Measurements from ENCODE around the gene PPP4C.

DNA sequence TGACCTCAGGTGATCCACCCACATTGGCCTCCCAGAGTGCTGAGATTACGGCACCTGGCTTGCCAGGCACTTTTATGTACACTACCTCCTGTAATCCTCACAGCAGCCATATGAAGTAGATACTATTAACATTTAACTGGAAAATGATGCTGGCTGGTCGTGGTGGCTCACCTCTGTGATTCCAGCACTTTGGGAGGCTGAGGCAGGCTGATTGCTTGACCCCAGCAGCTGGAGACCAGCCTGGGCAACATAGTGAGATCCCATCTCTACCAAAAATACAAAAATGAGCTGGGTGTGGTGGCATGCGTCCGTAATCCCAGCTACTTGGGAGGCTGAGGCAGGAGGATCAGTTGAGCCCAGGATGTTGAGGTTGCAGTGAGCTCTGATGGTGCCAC is 49.2 kb downstream of the PPP4C start:
- no peak for TF ChIP-seq CTCF (IDR thresholded peaks at IDR 0.05)
- TF ChIP-seq POLR2A (IDR thresholded peaks at IDR 0.05): no peak

Measured in body of pancreas (tissue), 4 donors.